ENCODE data around the gene TRMT44.

DNA sequence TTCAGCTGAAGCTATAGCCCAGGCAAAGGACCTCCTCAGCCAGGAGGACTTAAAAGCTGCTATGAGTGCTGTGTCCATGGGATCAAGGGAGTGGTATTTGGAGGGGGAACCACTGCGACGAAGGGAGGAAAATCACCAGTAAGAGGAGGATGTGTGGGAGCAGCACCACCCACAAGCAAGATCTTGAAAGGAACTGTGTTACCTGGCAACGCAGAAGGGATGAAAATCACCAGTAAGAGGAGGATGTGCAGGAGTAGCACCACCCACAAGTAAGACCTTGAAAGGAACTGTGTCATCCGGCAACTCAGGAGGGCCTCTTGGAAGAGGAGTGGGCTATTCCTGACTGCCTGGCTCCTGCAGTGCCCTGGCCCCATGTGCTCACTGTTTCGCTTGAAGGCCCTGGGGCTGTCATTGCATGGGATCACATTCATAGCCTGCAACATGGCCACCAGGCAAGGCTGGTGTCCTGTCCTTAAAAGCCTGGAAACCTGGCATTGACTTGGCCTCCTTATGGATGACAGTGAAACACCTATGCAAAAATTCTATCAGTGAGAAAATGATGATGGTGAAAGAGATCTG, 48.3 kb downstream of the TRMT44 start:
- TF ChIP-seq CTCF (IDR thresholded peaks at IDR 0.05; ENCODE audit: low read depth, low read length) (no peak), EZH2phosphoT487 (IDR thresholded peaks at IDR 0.05; ENCODE audit: low read depth) (no peak)

Measured in OCI-LY3 (cell line).